ENCODE data around the gene CTSD. TPM values are rescaled to one million over a fixed set of nuclear protein-coding genes. Genes with fewer than 3 reads are reported as not detected.

Gene CTSD
- total and polyA plus RNA-seq, 2 experiments from 2014 or later = 67.1 to 251 TPM

DNA sequence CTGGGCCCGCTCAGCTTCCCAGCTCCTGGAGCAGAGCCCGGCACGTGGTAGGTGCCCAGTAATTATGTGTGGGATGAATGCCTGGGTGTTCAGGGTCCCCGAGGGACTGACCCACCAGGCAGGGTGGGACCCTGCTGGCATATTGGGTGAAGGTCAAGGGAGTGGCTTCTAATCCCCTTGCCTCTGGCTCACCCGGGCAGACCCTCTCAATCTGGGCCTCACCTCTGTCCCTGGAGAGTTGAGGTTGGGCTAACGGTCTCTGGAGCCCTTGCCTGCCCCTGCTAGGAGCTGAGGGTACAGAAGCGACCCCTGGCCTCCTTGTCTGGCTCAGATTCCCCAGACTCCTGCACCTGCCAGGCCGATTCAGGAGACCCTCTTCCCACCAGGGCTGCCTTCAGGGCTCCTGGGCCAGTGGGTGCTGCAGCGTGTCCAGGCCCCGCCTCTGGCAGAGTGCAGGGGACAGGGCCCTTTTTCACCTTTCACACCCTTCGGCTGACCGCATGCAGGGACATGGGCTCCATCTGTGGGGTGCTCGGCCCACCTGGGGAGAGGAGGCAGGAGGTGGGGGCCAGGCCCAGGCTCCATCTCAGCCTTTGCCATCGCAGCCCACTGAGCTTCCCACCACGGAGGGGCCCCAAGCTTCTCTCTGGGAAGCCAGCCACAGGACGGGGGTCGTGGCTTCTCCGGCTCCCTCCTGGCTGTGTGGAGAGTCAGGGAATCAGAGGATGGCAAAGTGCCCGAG lies 3.8 kb upstream of the CTSD start:
- Histone ChIP-seq H4K20me1 (replicated peaks; ENCODE audit: insufficient read depth) (no peaks in the 10 kb centered on the region), H2AFZ (no peak overlapping the region), H3K4me1 (ENCODE audit: insufficient read depth) (peaks cover 9% of the 10 kb centered on the region; the same call in 1 of the 2 replicates), H3K4me2 (no peak overlapping the region), H3K4me3 (no peak overlapping the region), H3K36me3 (ENCODE audit: insufficient read depth) (no peaks in the 10 kb centered on the region), H3K79me2 (replicated peaks; ENCODE audit: insufficient read depth) (peaks cover 5% of the 10 kb centered on the region), H3K27ac (ENCODE audit: low read depth) (no peak overlapping the region), H3F3A (replicated peaks; ENCODE audit: low read depth) (no peaks in the 10 kb centered on the region), H3K27me3 (ENCODE audit: insufficient read depth) (no peaks in the 10 kb centered on the region), H3K9me2 (ENCODE audit: insufficient read depth) (no peaks in the 10 kb centered on the region)
- Mint-ChIP-seq H3K4me3 (no peak overlapping the region), H3K9me3 (no peaks in the 10 kb centered on the region), H3K27me3 (ENCODE audit: insufficient read depth, low read depth, poor library complexity) (peaks cover 20% of the 10 kb centered on the region), H3K27ac (no peak overlapping the region), H3K4me1 (peaks cover 11% of the 10 kb centered on the region), H3K36me3 (ENCODE audit: low read depth) (no peaks in the 10 kb centered on the region; the same call in 2 of the 3 replicates)
- DNase-seq (ENCODE audit: low spot score) (no peak), ATAC-seq (no peak)
- TF ChIP-seq, protein P1, sequence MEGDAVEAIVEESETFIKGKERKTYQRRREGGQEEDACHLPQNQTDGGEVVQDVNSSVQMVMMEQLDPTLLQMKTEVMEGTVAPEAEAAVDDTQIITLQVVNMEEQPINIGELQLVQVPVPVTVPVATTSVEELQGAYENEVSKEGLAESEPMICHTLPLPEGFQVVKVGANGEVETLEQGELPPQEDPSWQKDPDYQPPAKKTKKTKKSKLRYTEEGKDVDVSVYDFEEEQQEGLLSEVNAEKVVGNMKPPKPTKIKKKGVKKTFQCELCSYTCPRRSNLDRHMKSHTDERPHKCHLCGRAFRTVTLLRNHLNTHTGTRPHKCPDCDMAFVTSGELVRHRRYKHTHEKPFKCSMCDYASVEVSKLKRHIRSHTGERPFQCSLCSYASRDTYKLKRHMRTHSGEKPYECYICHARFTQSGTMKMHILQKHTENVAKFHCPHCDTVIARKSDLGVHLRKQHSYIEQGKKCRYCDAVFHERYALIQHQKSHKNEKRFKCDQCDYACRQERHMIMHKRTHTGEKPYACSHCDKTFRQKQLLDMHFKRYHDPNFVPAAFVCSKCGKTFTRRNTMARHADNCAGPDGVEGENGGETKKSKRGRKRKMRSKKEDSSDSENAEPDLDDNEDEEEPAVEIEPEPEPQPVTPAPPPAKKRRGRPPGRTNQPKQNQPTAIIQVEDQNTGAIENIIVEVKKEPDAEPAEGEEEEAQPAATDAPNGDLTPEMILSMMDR (conservative IDR thresholded peaks at IDR 0.05; ENCODE audit: low read depth in 2 of 2) = no peak
- TF ChIP-seq JUNB (IDR thresholded peaks at IDR 0.05; ENCODE audit: unreplicated experiment) = no peak
- TF ChIP-seq, protein P2, sequence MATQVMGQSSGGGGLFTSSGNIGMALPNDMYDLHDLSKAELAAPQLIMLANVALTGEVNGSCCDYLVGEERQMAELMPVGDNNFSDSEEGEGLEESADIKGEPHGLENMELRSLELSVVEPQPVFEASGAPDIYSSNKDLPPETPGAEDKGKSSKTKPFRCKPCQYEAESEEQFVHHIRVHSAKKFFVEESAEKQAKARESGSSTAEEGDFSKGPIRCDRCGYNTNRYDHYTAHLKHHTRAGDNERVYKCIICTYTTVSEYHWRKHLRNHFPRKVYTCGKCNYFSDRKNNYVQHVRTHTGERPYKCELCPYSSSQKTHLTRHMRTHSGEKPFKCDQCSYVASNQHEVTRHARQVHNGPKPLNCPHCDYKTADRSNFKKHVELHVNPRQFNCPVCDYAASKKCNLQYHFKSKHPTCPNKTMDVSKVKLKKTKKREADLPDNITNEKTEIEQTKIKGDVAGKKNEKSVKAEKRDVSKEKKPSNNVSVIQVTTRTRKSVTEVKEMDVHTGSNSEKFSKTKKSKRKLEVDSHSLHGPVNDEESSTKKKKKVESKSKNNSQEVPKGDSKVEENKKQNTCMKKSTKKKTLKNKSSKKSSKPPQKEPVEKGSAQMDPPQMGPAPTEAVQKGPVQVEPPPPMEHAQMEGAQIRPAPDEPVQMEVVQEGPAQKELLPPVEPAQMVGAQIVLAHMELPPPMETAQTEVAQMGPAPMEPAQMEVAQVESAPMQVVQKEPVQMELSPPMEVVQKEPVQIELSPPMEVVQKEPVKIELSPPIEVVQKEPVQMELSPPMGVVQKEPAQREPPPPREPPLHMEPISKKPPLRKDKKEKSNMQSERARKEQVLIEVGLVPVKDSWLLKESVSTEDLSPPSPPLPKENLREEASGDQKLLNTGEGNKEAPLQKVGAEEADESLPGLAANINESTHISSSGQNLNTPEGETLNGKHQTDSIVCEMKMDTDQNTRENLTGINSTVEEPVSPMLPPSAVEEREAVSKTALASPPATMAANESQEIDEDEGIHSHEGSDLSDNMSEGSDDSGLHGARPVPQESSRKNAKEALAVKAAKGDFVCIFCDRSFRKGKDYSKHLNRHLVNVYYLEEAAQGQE (IDR thresholded peaks at IDR 0.05; ENCODE audit: unreplicated experiment) = no peak
- no peak for TF ChIP-seq EZH2 (IDR thresholded peaks at IDR 0.05; ENCODE audit: low read depth, unreplicated experiment)
- TF ChIP-seq STAT1 (IDR thresholded peaks at IDR 0.05; ENCODE audit: unreplicated experiment) = no peak
- no peak for TF ChIP-seq EZH2phosphoT487 (IDR thresholded peaks at IDR 0.05; ENCODE audit: unreplicated experiment)
- TF ChIP-seq NANOG (IDR thresholded peaks at IDR 0.05; ENCODE audit: borderline replicate concordance) = no peak
- no peak for TF ChIP-seq CREB1 (CRISPR knock-in tag; IDR thresholded peaks at IDR 0.05; ENCODE audit: low read depth)
- TF ChIP-seq POLR2AphosphoS5 (IDR thresholded peaks at IDR 0.05; ENCODE audit: low read depth) = no peak
- no peak for TF ChIP-seq ZNF114 (CRISPR knock-in tag; IDR thresholded peaks at IDR 0.05)
- TF ChIP-seq, protein P3, sequence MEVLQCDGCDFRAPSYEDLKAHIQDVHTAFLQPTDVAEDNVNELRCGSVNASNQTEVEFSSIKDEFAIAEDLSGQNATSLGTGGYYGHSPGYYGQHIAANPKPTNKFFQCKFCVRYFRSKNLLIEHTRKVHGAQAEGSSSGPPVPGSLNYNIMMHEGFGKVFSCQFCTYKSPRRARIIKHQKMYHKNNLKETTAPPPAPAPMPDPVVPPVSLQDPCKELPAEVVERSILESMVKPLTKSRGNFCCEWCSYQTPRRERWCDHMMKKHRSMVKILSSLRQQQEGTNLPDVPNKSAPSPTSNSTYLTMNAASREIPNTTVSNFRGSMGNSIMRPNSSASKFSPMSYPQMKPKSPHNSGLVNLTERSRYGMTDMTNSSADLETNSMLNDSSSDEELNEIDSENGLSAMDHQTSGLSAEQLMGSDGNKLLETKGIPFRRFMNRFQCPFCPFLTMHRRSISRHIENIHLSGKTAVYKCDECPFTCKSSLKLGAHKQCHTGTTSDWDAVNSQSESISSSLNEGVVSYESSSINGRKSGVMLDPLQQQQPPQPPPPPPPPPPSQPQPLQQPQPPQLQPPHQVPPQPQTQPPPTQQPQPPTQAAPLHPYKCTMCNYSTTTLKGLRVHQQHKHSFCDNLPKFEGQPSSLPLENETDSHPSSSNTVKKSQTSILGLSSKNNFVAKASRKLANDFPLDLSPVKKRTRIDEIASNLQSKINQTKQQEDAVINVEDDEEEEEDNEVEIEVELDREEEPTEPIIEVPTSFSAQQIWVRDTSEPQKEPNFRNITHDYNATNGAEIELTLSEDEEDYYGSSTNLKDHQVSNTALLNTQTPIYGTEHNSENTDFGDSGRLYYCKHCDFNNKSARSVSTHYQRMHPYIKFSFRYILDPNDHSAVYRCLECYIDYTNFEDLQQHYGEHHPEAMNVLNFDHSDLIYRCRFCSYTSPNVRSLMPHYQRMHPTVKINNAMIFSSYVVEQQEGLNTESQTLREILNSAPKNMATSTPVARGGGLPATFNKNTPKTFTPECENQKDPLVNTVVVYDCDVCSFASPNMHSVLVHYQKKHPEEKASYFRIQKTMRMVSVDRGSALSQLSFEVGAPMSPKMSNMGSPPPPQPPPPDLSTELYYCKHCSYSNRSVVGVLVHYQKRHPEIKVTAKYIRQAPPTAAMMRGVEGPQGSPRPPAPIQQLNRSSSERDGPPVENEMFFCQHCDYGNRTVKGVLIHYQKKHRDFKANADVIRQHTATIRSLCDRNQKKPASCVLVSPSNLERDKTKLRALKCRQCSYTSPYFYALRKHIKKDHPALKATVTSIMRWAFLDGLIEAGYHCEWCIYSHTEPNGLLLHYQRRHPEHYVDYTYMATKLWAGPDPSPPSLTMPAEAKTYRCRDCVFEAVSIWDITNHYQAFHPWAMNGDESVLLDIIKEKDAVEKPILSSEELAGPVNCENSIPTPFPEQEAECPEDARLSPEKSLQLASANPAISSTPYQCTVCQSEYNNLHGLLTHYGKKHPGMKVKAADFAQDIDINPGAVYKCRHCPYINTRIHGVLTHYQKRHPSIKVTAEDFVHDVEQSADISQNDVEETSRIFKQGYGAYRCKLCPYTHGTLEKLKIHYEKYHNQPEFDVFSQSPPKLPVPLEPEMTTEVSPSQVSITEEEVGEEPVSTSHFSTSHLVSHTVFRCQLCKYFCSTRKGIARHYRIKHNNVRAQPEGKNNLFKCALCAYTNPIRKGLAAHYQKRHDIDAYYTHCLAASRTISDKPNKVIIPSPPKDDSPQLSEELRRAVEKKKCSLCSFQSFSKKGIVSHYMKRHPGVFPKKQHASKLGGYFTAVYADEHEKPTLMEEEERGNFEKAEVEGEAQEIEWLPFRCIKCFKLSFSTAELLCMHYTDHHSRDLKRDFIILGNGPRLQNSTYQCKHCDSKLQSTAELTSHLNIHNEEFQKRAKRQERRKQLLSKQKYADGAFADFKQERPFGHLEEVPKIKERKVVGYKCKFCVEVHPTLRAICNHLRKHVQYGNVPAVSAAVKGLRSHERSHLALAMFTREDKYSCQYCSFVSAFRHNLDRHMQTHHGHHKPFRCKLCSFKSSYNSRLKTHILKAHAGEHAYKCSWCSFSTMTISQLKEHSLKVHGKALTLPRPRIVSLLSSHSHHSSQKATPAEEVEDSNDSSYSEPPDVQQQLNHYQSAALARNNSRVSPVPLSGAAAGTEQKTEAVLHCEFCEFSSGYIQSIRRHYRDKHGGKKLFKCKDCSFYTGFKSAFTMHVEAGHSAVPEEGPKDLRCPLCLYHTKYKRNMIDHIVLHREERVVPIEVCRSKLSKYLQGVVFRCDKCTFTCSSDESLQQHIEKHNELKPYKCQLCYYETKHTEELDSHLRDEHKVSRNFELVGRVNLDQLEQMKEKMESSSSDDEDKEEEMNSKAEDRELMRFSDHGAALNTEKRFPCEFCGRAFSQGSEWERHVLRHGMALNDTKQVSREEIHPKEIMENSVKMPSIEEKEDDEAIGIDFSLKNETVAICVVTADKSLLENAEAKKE (CRISPR knock-in tag; IDR thresholded peaks at IDR 0.05) = no peak
- no peak for TF ChIP-seq ZNF331 (CRISPR knock-in tag; IDR thresholded peaks at IDR 0.05; ENCODE audit: low read depth)
- TF ChIP-seq, protein P4, sequence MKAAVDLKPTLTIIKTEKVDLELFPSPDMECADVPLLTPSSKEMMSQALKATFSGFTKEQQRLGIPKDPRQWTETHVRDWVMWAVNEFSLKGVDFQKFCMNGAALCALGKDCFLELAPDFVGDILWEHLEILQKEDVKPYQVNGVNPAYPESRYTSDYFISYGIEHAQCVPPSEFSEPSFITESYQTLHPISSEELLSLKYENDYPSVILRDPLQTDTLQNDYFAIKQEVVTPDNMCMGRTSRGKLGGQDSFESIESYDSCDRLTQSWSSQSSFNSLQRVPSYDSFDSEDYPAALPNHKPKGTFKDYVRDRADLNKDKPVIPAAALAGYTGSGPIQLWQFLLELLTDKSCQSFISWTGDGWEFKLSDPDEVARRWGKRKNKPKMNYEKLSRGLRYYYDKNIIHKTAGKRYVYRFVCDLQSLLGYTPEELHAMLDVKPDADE (IDR thresholded peaks at IDR 0.05) = no peak

All from GM23338 (cell line).